Neural crest cell (in vitro differentiated cells): ENCODE results near the gene PRR7. TPM values are rescaled to one million over a fixed set of nuclear protein-coding genes. Genes with fewer than 3 reads are reported as not detected.

ENCODE experiments used
- DNase-seq: peaks from one replicate; pipeline ENCODE4 v3.0.0; 2021; ENCODE audit warnings: low read depth, mixed read lengths, low spot score
- H3K27ac Mint-ChIP-seq: one replicate; pipeline ENCODE4 v1.8.0; 2021; ENCODE audit warnings: mild to moderate bottlenecking, mixed read lengths; ENCODE audit not compliant: unreplicated experiment
- H3K27me3 Mint-ChIP-seq: 2 replicates; pipeline ENCODE4 v1.8.0; 2021; ENCODE audit warnings: low read depth, mild to moderate bottlenecking, mixed read lengths
- H3K36me3 Mint-ChIP-seq: 2 replicates; pipeline ENCODE4 v1.8.0; 2021; ENCODE audit warnings: low read depth, mild to moderate bottlenecking, mixed read lengths
- H3K4me1 Mint-ChIP-seq: 2 replicates; pipeline ENCODE4 v1.8.0; 2021; ENCODE audit warnings: mixed read lengths
- H3K4me3 Mint-ChIP-seq: one replicate; pipeline ENCODE4 v1.8.0; 2021; ENCODE audit warnings: mild to moderate bottlenecking, mixed read lengths
- H3K9me3 Mint-ChIP-seq: 2 replicates; pipeline ENCODE4 v1.8.0; 2021; ENCODE audit warnings: mixed read lengths
- CTCF ChIP-seq: fragments of 200-600 bp; sonication (generic); conservative IDR thresholded peaks from 2 replicates; pipeline ENCODE4 v1.5.0; 2021; ENCODE audit warnings: antibody characterized with exemption, mild to moderate bottlenecking
- total RNA-seq: library from RNA; stranded (reverse); gene quantifications from 2 replicates; pipeline ENCODE4 v1.2.1, GENCODE V29; 2021

PRR7 gene
- total RNA-seq, 1 donor from 2014 or later, result 19.0 TPM

DNA sequence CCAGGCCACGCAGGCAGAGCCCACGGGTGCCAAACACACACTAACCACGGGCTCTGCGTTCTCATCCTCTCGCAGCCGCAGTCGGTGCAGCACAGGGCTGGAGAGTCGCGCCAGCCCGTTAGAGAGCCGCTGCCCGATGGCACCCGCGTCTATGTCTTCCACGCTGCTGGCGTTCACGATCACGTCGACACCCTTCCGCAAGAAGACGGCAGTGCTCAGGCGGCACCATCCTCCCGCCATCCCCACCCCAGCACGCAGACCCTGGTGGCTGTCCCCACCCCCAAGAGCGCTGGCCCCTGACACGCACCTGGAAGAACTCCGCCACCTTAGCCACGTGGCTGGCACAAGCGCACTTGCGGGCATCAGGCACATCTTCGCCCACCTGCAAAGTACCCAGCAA lies 20.8 kb downstream of the PRR7 start:
- H3K9me3 Mint-ChIP-seq, result peaks cover 4% of the 10 kb centered on the region
- DNase-seq, result no peak
- peaks cover 43% of the 10 kb centered on the region for H3K36me3 Mint-ChIP-seq
- peaks cover 35% of the 10 kb centered on the region for H3K4me1 Mint-ChIP-seq
- peaks cover 11% of the 10 kb centered on the region for H3K27me3 Mint-ChIP-seq
- no peak for TF ChIP-seq CTCF
- peak overlapping the region; percentile 47 for H3K4me3 Mint-ChIP-seq
- no peak overlapping the region for H3K27ac Mint-ChIP-seq

DNA sequence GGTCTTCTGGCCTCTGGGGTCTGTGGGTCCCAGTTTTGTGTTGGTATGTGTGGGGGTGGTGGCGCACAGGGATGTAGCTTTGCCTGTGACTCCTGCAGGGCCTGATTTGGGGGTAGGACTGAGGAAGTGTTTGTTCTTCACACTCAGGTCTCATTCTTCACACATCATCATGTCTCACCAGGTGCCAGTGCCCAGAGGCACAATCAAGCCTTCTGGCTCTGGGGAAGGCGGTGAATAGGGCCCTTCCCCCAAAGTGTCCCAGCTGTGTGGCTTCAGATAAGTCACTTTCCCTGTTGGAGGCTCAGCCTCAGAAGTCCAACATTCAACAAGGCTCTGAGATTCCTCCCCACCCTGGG lies 21.7 kb downstream of the PRR7 start:
- Mint-ChIP-seq H3K27ac (no peak overlapping the region), H3K36me3 (peaks cover 41% of the 10 kb centered on the region)

DNA sequence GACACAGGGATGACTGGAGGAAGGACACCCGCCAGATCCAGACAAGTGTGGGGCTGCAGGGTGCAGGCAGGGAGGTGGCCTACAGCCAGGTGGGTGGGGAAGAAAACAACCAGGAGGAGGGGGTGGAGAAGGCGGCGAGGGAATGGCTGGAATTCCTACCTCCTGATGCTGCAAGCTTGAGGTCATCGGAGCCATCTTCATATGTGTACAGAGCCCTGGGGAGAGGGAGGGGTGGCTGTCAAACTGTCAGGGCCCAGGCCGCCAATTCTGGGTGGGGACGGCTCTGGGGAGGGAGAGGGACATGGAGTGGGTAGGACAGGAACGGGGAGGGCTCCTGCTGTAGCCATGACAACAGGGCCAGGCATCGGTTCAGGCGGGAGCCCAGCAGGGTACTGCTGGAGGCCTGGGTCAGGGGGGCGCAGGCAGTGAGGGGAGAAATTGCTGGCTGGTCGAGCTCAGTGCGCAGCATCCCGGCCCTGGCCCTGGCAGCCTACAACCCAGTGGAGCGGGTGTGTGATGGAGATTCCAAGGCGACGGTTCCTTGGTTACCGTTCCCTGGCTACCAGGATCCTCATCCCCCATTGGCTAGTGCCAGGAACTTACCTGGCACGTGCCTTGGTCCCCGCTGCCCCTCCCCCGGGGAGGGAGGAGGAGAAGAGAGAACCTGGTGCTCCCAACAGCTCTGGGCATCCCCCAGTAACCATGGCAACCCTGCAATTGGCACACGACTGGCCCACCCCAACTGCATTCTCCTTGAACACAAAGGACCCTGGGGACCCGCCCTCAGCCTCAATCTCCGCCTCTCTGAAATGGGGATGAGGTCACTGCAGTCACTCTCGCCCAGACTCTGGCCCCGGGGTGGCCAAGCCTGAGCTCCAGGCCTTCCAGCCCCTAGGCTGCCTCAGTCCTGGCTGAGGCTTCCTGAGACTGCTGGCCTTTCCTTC lies 22.3 kb downstream of the PRR7 start:
- H3K27ac Mint-ChIP-seq, result peak overlapping the region; percentile 21
- DNase-seq, result peak; percentile 36
- no peak for TF ChIP-seq CTCF
- peak overlapping the region; percentile 91 for H3K4me3 Mint-ChIP-seq
- H3K4me1 Mint-ChIP-seq, result peaks cover 37% of the 10 kb centered on the region
- peaks cover 4% of the 10 kb centered on the region for H3K9me3 Mint-ChIP-seq
- peaks cover 37% of the 10 kb centered on the region for H3K36me3 Mint-ChIP-seq
- H3K27me3 Mint-ChIP-seq, result peaks cover 13% of the 10 kb centered on the region

More for the DNA sequence above, 21.7 kb downstream of the PRR7 start:
- no peak for TF ChIP-seq CTCF
- Mint-ChIP-seq H3K9me3 (peaks cover 4% of the 10 kb centered on the region), H3K4me1 (peaks cover 35% of the 10 kb centered on the region), H3K4me3 (peak overlapping the region; percentile 91), H3K27me3 (peaks cover 11% of the 10 kb centered on the region)
- DNase-seq, result no peak

DNA sequence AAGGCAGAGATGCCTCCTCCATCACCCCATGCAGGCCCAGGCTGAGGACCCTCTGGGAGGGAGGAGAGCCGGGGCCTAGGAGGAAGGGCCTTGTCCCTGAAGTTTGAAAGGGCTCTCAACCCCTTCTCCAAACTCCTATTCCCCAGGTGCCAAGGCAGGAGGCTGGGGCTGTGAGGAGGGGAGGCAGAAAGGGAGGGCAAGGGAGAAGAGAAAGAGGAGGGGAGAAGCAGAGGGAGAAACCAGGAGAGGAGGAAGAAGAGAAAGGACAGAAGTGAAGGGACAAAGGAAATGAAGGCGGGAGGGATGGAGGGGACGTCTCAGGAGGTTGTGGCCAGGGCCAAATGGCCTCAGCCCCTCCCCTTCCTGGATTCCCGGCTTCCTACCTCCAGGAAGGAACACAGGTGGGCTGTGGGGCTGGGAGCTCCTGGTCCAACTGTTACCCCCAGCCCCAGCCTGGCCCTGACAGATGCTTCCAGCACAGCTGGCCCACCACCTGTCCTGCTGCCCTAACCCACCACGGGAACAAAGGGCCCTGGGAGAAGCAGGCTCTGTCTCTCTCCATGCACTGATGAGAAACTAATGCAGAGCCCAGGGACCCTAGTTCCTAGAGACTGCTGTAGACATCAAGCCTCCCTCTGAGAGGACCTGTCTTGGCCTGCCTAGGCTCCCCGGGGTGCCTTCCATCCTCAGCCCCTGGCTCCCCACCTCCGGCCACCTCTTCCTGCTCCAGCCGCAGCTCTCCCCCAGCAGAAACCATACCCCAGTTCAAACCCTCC lies 23.3 kb downstream of the PRR7 start:
- Mint-ChIP-seq H3K4me1 (peaks cover 47% of the 10 kb centered on the region), H3K27ac (peak overlapping the region; percentile 88), H3K36me3 (peaks cover 40% of the 10 kb centered on the region), H3K27me3 (peaks cover 17% of the 10 kb centered on the region), H3K9me3 (peaks cover 4% of the 10 kb centered on the region), H3K4me3 (peak overlapping the region; percentile 91)
- TF ChIP-seq CTCF, result no peak
- DNase-seq, result no peak

DNA sequence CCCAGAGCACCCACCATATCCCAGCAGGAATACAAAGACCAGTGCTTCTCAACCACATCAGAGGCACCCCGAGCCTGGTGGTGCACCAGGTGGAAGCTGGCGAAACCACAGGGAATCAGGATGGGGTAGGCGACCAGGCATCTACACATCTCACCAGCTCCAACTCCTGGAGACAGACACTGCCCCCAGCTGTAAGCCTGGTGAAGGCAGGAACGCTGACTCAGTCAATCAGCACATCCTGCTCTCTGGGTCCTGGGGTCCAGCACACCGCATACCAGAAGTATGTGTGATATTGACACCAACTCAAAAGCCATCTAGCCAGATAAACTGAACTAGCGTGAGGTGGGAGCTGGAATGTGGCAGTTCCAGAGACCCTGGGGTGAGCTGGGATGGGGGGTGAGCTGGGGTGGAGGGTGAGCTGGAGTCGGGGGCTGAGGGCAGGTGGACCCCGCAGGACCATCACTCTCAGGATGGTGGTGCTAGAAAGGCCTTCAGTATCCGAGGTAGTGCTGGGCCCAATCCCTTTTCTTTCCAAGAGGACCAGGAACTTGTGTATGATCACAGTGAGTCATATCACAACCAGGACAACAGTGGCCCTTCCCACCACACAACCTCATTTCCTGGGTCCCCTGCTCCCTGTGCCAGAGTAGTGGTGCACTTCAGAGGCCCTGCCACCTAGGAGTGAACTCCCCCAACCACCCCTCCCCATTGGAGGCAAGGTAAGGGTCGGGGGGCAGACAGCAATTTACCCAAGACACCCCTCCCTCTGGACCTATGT lies 24.3 kb downstream of the PRR7 start:
- Mint-ChIP-seq H3K4me1 (peaks cover 52% of the 10 kb centered on the region), H3K36me3 (peaks cover 31% of the 10 kb centered on the region), H3K27ac (peak overlapping the region; percentile 19), H3K27me3 (peaks cover 21% of the 10 kb centered on the region), H3K4me3 (peak overlapping the region; percentile 91), H3K9me3 (no peaks in the 10 kb centered on the region)
- no peak for TF ChIP-seq CTCF
- DNase-seq, result no peak
